GM12864 (cell line): Measurements from ENCODE around the gene SYNRG.

ENCODE experiments used
- DNase-seq: peaks from one replicate; pipeline ENCODE4 v3.0.0-alpha.2; 2011; ENCODE audit warnings: low read depth
- H3K4me3 ChIP-seq: 2 replicates; pipeline ENCODE4 v1.5.1; 2011; ENCODE audit warnings: mild to moderate bottlenecking, low read depth, low read length, control low read depth
- CTCF ChIP-seq: IDR thresholded peaks from 2 replicates; pipeline ENCODE4 v1.5.1; 2011; ENCODE audit warnings: low read depth, mild to moderate bottlenecking, moderate library complexity, low read length, control low read depth, inconsistent platforms; ENCODE audit errors: missing control alignments

The SYNRG gene

GRCh38 chr17:37604556-37604955, 4.7 kb downstream of the SYNRG start:
- TF ChIP-seq CTCF: no peak
- no peak overlapping the region for H3K4me3 ChIP-seq

GRCh38 chr17:37598145-37598544, 11.1 kb downstream of the SYNRG start:
- no peak for TF ChIP-seq CTCF
- no peak overlapping the region for H3K4me3 ChIP-seq
- DNase-seq: no peak

More at GRCh38 chr17:37604556-37604955, 4.7 kb downstream of the SYNRG start:
- DNase-seq: no peak

GRCh38 chr17:37592291-37592690, 16.9 kb downstream of the SYNRG start:
- no peak for DNase-seq
- H3K4me3 ChIP-seq: no peak overlapping the region
- TF ChIP-seq CTCF: no peak

GRCh38 chr17:37585066-37585465, 24.2 kb downstream of the SYNRG start:
- DNase-seq: no peak
- no peak for TF ChIP-seq CTCF
- no peak overlapping the region for H3K4me3 ChIP-seq

- H3K4me3 ChIP-seq: no peak overlapping the region
- no peak for DNase-seq
- no peak for TF ChIP-seq CTCF
Observed at GRCh38 chr17:37576281-37576680, 32.9 kb downstream of the SYNRG start.

GRCh38 chr17:37574427-37574826, 34.8 kb downstream of the SYNRG start:
- TF ChIP-seq CTCF: no peak
- no peak overlapping the region for H3K4me3 ChIP-seq
- DNase-seq: no peak

- DNase-seq: no peak
- H3K4me3 ChIP-seq: no peak overlapping the region
- TF ChIP-seq CTCF: no peak
Observed at GRCh38 chr17:37571674-37572073, 37.5 kb downstream of the SYNRG start.
